NCI-H1417 (cell line): ENCODE results near the gene CDH8.
"Not testable (repeated sequence)": the region's sequence is repeated elsewhere in the genome, so short reads cannot be mapped to it uniquely, and the experiment has no call there.

Source experiments
- DNase-seq, 3 experiments: peaks; one replicate each; lab custom pipeline; 2025; lab: John Stamatoyannopoulos, UW

Gene CDH8

DNA sequence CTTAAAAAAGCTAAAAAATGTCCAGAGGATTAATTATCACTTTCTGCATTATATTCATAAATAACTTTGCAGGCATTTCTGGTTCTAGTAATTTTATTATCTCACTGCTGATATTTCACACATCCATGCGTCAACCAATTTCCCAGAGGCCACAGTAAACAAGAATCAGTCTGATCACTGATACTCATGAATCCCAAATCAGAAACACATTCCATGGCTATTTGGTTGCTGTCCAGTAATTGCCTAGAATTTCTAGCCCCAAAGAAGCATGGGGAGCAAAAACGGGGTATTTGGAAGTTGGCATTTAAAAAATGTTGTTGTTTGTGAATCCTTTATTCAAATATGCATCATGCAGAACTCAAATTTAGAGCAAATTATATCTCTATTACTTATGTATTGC, 244.8 kb downstream of the CDH8 start:
- no peak for DNase-seq

DNA sequence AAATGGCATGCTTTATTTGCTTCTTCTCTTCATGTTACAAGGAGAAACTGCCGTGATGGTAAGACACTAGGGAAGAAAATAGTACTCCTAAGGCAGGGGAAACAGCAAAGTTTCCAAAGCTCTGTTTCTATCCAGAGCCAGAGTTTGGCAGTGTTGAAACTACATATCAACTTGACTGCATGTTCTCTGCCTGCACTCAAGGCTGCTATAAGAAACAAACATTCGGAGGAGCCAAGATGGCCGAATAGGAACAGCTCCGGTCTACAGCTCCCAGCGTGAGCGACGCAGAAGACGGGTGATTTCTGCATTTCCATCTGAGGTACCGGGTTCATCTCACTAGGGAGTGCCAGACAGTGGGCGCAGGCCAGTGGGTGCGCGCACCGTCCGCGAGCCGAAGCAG, 254.4 kb downstream of the CDH8 start:
- peak in 1 of 3 experiments; percentile 1 for DNase-seq

DNA sequence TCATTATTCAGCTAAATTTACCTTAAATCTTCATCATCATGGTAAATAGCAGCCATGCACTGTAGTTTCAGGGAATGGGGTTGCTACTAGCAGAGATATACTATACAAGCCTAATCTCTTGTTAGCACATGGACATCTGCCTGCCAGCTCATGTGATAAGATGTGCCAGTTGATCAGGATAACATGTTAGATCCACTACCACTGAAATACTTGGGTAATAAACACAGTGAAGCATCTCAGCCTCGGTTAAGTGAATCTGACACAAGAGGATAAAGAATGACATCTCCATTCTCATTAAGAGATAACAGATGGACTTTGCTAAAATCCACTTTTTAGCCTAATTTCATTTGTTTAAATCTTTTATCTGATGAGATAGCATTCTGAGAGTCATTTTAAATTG, 256.1 kb downstream of the CDH8 start:
- no peak for DNase-seq

DNA sequence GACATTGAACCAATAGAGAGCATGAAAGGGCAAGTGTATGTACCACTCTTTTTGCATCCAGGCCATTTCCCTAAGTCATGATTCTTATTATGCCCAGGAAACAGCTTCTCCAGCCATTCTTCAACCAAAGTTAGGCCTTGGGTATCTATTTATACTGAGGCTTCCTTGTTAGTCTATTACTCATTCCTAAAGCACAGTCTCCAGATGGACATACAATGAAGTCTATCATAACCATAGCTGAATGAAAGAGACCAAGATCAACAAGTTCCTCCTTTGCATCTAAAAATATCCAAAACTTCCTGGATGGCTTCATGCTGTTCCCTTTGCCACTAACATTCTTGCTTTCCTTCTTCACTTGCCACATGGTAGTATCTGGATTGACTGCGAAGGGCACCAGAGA, 265.9 kb downstream of the CDH8 start:
- no peak for DNase-seq

DNA sequence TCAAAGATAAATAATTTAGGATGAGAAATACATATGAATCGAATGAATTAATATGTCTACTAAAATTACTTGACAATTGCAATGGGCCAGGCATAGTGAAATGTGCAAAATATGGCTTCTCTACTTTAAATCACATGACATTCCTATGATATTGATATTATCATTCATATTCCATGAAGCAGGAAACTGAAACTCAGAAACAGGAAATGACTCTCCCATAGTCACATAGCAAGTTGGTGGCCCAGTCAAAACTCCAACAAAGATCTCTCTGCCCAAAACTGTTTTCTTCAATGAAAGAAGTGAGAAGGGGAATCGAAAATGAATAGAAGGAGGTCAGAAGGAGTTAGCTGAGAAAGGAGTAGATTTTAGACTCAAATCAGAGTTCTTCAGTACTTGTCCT, 272.2 kb downstream of the CDH8 start:
- no peak for DNase-seq

DNA sequence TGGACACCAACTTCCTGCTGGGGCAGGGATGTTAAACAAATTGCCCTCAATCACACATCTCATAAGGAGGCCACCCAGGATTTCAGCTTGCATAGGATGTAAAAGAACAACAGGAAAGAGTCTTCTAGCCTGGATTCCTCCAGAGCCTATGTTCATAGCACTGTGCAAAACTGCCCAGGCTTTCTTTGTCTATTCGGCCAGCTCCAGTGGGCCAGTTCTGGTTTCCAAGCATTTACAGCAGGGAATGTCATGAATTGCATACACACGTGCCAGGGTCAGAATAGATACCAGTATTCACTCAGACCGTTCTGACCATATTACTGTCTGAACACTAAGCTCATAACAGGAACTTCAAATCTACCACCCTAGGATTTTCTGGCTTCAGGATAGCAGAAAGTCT, 273.2 kb downstream of the CDH8 start:
- no peak for DNase-seq

DNA sequence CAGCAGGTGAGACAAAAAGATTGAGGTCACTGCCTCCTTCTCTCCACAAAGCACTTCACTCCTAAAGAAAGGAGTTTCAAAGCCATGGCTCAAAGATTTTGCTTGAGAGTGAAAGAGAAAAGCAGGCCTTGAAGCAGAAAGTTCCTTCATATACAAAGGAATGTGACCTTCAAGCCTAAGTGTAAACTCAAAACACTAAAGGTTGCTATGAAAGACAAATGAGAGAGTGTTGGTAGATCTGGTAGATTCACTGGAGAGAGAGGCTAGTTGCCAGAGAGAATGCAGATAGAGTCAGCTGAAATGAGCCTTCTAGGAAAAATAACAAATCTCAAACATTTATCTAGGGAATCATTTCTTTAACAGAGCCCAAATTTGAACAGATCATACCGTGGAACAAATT, 305.2 kb downstream of the CDH8 start:
- no peak for DNase-seq

DNA sequence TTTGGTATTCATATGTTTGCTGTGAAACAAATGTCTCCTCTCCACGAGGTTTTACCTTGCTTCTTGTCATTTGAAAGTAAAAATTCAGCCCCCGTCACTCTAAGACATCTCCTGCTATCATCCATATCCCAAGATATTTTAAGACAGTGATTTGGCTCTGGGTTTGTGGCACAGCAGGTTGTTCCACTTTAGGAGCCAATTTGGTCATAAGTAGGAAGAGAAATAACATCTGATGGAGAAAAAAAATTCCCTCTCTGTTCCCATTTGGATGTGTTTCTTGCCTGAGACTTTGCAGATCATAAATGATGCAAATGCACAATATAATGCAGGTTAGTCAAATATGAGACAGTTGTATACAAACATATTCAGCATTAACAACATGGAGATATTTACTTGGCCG, 309.5 kb downstream of the CDH8 start:
- DNase-seq = no peak

DNA sequence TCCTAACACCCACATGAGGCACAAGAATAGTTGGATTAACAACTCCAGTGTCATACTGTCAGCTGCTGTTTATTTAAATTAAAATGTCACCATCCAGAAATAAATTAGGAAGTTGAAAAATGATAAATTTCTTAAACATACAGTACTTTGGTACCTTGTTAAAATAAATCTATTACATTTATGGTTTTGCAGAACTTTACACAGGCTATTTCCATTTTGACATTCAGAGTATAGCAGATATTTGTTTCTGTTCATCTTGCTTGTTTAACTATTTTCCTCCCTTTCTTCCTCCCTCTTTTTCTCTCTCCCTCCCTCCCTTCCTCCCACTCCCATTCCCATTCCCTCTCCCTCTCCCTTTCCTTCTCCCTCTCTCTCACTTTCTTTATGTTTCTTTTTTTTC, 310.1 kb downstream of the CDH8 start:
- DNase-seq = no peak

DNA sequence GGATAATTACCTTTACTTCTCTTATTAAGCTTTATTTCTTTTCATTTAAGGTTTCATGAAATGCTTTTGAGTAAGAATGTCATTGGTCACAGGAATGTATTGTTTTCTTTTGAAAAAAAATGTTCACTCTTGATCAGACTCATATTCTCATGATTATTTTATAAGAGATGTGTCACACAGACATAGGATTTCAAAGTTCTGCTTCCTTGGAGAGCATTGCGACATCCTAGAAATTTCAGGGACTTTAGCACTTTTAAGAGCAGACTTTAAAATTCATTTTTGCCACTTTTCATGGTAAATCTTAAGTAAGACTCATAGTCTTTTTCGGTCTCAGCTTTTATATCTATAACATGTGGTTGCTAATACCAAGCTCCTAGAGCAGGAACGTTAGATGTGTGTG, 314.7 kb downstream of the CDH8 start:
- DNase-seq = no peak

DNA sequence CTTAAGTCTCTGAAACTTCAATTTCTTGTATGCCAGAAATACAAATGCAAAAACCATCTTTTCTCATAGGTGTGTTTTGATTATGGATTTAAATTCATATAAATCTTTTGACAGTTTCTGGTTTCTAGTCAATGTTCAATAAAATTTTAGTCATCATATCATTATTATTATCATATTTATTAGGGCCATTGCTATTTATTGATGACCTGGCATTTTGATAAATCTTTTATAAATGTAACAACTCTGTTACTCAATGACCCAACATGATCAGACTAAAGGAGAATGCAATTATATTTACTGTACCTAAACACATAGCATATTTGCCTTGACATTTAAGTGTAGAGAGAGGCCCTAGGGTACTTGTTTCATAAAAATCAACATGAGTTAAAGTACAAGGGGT, 320.8 kb downstream of the CDH8 start:
- DNase-seq = no peak

DNA sequence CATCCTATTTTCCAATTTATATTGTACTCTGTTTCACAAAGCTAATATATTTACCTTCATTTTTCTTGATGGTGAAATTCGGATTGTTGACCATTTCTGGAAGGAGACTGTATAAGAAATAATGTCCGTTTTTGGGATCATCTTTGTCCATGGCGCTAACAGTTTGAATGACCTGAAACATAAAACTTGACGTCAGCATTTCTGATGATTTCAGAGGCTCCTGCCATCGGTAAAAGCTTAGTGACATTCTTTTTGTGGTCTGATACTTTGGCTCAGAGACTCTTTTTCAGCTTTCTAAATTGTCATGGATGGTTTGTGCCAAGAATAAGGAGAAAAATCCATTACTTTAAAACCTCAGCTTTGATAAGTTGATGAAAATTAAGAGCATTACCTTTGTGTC, 322.5 kb downstream of the CDH8 start:
- no peak for DNase-seq

DNA sequence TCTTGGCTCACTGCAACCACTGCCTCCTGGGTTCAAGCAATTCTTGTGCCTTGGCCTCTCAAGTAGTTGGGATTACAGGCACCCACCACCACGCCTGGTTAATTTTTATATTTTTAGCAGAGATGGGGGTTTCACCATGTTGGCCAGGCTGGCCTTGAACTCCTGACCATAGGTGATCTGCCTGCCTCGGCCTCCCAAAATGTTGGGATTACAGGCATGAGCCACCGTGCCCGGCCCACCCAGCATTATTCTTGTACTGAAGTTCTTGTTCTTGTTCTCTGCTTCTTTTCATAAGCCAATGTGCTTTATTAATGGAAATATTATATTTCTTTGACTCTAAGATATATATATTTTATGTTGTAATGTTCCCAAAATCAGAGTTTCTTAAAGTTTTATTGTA, 336.6 kb downstream of the CDH8 start:
- not testable (repeated sequence) for DNase-seq

DNA sequence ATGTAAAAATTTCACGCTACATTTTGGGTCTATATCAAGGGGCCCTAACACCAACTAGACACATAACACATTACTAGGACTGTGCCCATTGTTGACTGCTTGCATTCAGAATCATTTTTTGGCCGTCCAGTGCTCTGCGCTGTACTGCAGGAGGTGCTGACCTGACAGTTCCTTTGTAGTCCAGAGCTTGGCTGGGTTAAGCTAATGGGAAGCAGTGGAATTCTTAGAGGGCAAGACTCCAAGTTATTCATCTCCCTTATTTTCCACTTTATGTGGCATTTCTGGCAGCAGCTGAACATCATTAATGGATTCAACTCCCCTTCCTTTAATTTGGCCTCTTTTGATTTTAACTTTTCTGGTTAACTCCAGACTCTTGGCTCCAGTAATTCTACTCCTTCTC, 351.7 kb downstream of the CDH8 start:
- no peak for DNase-seq

DNA sequence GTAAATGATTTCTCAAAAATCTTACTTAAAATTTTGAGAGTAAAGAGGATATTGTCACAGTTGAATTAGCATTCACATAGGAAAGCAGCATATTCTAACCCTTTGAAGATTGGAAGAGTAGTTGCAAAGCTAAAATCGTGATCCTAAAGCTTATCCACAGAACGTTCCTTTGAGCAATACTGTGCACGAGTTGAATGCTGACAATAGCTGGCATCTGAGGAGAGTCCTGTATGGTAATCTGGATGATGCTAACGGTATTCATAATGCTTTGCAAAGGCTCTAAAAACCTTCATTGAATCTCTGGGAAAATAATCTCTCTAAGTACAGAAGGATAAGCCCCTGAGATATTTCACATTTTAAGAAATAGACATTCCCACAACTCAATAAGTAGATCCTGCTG, 354.6 kb downstream of the CDH8 start:
- DNase-seq = no peak

DNA sequence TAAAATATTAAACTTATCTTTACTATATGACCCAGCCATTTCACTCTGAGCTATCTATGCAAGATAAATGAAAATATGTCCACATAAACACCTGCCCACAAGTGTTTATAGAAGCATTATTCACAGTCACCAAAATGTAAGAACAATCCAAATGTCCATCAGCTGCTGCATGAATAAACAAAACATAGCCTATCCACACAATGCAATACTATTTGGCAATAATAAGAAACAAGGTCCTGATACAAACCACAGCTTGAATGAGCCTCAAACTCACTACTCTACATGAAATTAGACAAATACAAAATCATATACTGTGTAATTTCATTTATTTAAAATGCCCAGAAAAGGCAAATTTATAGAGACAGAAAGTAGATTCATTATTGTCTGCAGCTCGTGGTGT, 355.1 kb downstream of the CDH8 start:
- DNase-seq = peak in 1 of 3 experiments; percentile 49

DNA sequence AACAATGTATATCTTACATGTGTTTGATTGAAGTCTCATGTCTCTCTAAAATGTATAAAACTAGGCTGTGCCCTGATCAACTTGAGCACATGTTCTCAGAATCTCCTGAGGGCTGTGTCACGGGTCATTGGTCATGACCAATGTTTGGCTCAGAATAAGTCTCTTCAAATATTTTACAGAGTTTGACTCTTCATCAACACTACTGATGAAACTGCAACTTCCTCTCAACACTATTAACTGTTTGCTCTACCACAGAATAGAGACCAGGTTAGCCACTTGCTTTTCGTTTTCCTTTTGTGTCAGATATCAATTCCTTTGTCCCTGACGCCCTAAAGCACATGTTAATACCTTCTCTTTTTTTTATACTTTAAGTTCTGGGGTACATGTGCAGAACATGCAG, 358.1 kb downstream of the CDH8 start:
- no peak for DNase-seq

DNA sequence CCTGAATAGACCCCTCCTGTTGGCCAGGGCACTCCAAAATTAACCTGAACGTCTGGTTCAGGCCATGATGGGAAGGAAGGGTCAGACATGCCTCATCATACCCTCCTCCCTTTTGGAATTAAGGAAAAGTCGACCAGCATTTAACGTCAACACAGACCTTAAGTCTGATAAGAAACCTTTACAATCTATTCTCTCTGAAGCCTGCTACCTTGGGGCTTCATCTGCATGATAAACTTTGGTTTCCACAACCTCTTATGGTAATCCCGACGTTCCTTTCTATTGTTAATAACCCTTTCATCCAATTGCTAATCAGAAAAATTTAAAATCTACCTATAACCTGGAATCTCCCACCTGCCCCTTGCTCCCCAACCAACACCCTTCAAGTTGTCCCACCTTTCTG, 358.5 kb downstream of the CDH8 start:
- DNase-seq = no peak

DNA sequence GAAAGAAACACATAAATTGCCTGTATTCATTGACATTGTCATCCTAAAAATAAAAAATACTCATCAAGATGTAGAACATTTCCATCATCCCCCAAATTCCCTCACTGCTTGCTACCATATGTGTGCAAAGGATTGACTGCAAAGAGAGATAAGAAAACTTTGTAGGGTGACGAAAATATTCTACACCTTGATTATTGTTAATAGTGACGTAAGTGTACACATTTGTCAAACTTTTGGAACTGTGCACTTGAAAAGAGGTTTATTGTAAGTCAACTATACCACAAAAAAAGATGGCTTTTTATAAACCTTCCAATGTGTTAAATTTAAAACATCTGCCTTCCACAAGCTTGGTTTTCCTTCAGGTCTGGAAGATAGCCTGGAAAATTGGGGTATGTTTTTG, 359.5 kb downstream of the CDH8 start:
- DNase-seq = no peak

DNA sequence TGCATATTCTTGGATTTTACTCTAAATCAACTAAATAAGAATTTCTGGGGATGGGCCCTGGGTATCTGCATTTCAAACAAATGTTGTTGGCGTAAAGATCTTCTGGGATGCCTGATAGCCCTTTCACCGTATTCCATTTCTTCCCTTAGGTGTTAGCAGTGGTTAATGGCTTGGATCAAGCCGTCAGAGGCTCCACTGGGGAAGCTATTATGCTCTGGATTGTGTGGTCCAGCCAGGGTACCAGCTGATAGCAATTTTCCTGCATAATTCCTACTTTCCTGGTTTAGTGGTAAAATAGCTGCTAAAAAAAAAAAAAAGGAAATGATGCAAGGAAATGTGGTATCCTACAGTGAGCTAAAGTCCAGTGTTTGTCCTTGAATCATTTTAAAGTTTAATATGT, 365.1 kb downstream of the CDH8 start:
- no peak for DNase-seq

DNA sequence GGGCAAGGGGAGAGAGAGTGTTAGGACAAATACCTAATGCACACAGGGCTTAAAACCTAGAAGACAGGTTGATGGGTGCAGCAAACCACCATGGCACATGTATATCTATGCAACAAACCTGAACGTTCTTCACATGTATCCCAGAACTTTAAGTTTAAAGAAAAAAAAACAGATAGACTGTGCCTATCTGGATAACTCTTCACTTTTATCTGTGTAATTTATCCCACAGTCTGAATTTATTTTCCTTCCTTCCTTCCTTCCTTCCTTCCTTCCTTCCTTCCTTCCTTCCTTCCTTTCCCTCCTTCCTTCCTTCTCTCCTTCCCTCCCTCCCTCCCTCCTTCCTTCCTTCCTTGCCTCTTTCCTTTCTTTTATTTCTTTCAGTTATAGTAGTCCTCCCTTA, 370.7 kb downstream of the CDH8 start:
- no peak for DNase-seq

DNA sequence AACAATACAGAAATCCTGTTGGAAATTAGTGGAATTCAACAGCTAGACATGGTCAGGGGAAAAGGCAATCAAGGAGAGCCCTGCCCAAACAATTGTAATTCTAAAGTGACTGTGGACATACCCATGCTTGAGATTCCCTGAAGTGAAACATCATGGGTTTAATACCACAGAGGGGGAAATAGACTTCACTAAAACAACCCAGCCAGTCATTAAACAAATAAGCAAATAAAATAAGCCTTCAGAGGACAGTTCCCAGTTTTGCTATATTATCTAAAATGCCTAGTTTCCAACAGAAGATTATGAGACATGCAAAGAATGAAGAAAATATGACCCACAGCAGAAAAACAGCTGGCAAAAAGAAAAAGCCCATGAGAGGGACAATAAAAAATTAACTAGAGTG, 376.3 kb downstream of the CDH8 start:
- DNase-seq = no peak

DNA sequence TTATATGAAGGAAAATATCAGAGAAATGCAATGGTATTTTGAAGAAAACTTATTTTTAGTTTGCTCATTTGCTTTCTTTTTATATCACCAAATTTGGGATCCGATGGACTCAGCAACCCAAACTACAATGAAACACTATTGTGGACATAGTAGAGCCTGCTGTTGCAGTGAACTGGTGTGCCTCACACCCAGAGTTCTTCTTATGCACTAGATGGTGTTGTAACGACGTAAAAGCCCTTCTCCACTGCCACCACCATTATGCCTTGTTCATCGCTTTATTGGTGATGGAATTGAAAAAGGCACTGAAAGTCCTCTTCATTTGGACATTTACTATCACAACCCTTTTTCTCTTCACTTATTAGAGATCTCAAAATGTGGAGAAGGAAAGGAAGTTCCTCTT, 381.3 kb downstream of the CDH8 start:
- DNase-seq = no peak

DNA sequence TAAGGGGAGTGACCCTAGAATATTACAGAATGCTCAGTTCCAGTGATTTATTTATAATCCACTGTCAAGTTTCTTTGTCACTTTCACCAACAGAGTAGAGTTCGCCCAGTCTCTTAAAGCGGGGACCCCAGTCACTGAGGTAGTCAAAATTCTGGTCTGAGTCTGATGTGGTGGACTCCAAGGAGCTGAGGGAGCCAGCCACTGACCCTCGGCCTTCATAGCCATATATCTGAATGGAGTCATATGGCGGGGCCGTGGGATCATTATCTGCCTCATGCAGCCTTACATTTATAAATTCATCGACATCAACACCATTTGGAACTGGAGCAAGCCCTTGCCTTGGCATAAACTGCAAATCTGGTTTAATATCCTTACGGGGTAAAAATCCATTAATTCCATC, 382.7 kb downstream of the CDH8 start:
- DNase-seq = no peak

DNA sequence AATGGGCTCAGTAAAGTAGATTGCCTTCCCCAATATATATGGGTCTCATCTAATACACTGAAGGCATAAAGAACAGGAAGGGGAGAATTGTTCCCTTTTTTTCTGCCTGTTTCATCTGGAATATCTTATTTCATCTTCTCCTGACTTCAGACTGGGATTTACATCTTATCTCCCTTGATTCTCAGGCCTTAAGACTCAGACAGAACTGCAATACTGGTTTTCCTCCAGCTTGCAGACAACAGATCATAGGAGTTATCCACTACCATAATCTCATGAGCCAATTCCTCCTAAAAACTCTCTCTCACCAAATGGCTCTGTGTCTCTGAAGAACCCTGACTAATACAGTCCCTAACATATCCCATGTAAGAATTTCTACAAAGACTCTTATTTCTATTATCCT, 390.7 kb downstream of the CDH8 start:
- DNase-seq = no peak
